Activated naive CD4-positive, alpha-beta T cell treated with anti-CD3 and anti-CD28 coated beads, Interleukin-2, amount 50 U/mL, for 24 hours (primary cell): ENCODE measurements around the gene CENATAC.
"Not testable (repeated sequence)": the region's sequence is repeated elsewhere in the genome, so short reads cannot be mapped to it uniquely, and the experiment has no call there.

ENCODE experiments used
- H3K27ac Mint-ChIP-seq: one replicate; pipeline ENCODE4 v1.8.0; 2021; ENCODE audit warnings: mild to moderate bottlenecking, mixed read lengths
- H3K27me3 Mint-ChIP-seq: one replicate; pipeline ENCODE4 v1.8.0; 2021; ENCODE audit warnings: mixed read lengths
- H3K36me3 Mint-ChIP-seq: one replicate; pipeline ENCODE4 v1.8.0; 2021; ENCODE audit warnings: mixed read lengths
- H3K4me1 Mint-ChIP-seq: one replicate; pipeline ENCODE4 v1.8.0; 2021; ENCODE audit warnings: mixed read lengths
- H3K4me3 Mint-ChIP-seq: one replicate; pipeline ENCODE4 v1.8.0; 2021; ENCODE audit warnings: mild to moderate bottlenecking, mixed read lengths
- H3K9me3 Mint-ChIP-seq: one replicate; pipeline ENCODE4 v1.8.0; 2021; ENCODE audit warnings: mixed read lengths

The CENATAC gene

DNA sequence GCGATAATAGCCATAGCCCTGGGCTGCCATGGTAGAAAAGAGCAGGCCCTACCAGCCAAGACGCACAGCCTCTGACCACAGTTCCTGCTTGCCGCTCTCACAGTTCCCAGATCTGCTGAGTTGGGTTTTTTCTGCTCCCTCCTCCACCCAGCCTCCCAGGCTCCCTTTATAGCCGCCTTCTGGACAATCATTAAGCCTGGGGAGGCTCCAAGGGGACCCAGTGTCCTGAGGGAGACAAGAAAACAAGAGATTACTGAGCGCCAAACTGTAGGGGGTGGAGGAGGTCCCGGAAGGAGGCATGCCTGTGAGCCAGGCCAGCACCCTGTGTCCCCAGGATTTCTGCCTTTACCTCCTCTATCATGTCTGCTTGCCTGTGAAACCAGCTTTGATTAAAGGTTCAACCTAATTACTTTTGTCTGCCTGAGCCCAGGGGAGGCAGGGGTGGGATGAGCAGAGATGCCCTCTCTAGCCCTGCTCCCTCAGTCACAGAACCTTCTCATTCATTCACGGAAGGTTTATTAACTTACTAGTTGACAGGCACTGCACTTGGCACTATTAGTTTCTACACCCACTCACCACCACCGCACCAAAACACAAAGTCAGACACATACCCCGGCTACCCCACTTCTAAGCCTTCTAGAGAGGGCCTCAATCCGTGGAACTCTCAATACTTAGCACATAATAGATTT is 31.5 kb downstream of the CENATAC start:
- Mint-ChIP-seq H3K36me3 (no peaks in the 10 kb centered on the region), H3K9me3 (no peaks in the 10 kb centered on the region), H3K4me1 (peaks cover 34% of the 10 kb centered on the region), H3K27me3 (no peaks in the 10 kb centered on the region), H3K27ac (peak overlapping the region; percentile 92), H3K4me3 (peak overlapping the region; percentile 86)

DNA sequence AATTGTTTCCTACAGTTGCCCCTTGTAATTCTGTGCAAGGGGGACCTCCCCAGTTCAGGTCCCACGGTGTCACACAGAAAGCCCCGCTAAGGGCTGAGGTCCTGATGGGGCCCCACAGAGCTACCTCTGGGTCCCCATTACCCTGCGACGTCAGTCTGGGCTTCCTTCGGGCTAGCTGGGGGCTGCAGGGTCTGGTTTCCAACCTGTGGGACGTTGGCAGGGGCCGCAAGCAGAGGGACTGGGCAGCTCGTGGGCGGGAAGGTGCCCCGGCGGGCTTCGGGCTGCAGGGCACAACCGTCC is 32.0 kb downstream of the CENATAC start:
- Mint-ChIP-seq H3K9me3 (no peaks in the 10 kb centered on the region), H3K27ac (peak overlapping the region; percentile 92), H3K36me3 (no peaks in the 10 kb centered on the region)

DNA sequence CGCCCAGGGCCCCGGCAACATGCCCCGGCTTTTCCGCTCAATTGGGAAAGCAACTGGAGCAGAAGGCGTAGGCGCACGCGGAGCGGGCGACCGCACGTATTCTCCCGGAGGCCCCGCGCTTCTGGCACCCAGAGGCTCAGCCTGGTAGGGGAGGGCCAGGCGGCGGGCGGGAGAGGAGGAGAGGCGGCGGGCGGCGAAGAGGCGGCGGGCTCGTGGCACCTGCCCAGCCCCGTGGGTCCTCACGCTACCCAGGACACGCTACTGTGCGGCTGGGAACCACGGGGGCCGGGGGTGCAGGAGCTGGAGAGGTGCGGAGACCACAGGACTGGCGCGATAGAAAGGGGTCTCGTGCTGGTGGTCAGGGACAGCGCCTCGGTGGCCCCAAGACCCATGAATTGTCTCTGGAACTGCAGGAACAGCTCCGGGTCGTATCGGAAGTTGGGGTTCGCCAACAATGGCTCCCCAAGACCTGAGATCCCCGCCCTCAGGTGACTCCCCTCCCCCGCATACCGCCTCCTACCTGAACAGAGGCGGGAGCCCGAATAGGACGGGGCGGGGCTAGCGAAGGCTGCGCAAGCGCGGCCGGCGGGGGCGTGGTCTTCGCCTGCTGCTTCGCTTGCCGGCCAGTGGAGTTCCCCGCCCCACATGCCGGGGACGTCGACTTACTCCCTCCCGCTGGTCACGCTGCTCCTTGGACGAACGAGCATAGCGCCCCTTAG is 32.5 kb downstream of the CENATAC start, which contains the start of gene SLC37A4:
Gene SLC37A4 (minus strand): TSS at position 549 of the 719 bp plus-strand sequence.
- Mint-ChIP-seq H3K27ac (peak within 1 kb of the TSS; percentile 92), H3K36me3 (no peaks in the 10 kb centered on the region), H3K27me3 (no peaks in the 10 kb centered on the region), H3K4me3 (peak within 1 kb of the TSS; percentile 86), H3K9me3 (no peaks in the 10 kb centered on the region), H3K4me1 (peaks cover 24% of the 10 kb centered on the region)

More for the DNA sequence above, 32.0 kb downstream of the CENATAC start:
- Mint-ChIP-seq H3K27me3 (no peaks in the 10 kb centered on the region), H3K4me3 (peak overlapping the region; percentile 86), H3K4me1 (peaks cover 29% of the 10 kb centered on the region)

DNA sequence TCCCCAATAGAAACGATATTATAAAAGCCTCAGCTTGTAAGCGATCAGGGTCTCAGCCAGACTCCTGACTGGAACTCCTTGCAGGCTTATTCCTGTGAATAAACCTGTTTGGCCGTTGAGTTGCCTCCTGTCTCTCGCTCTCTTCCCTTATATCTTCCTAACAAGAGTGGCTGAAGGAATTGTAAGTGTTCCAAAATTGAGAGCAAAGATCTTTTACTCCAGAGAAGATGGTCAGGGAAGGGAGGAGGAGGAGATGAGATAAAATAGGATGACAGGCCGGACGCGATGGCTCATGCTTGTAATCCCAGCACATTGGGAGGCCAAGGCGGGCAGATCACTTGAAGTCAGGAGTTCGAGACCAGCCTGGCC is 34.0 kb downstream of the CENATAC start:
- Mint-ChIP-seq H3K27ac (no peak overlapping the region), H3K4me1 (peaks cover 23% of the 10 kb centered on the region), H3K27me3 (no peaks in the 10 kb centered on the region), H3K36me3 (no peaks in the 10 kb centered on the region), H3K4me3 (peak overlapping the region; percentile 36), H3K9me3 (no peaks in the 10 kb centered on the region)

DNA sequence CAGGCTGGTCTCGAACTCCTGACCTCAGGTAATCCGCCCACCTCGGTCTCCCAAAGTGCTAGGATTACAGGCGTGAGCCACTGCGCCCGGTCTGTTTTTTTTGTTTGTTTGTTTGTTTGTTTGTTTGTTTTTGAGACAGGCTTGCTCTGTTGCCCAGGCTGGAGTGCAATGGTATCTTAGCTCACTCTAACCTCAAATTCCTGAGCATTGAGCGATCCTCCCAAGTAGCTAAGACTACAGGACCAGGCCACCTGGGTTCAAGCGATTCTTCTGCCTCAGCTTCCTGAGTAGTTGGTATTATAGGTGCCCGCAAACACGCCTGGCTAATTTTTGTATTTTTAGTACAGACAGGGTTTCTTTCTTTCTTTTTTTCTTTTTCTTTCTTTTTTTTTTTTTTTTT is 35.5 kb downstream of the CENATAC start:
- not testable (repeated sequence) for H3K36me3 Mint-ChIP-seq, H3K9me3 Mint-ChIP-seq, H3K27ac Mint-ChIP-seq, H3K27me3 Mint-ChIP-seq, H3K4me3 Mint-ChIP-seq
- H3K4me1 Mint-ChIP-seq = peaks cover 20% of the 10 kb centered on the region

DNA sequence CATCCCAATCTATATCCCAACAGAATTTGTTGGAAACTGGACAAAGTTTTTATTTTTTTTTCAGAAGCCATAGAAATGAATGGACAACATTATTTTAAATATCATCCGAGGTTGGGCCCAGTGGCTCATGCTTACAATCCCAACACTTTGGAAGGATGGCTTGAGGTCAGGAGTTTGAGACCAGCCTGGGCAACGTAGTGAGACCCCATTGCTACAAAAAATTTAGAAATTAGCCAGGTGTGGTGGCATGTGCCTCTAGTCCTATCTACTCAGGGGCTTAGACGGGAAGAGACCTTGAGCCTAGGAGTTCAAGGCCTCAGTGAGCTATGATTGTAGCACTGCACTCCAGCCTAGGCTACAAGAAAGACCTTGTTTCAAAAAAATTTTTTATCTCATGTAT is 36.9 kb downstream of the CENATAC start:
- no peak overlapping the region for H3K4me3 Mint-ChIP-seq
- peaks cover 8% of the 10 kb centered on the region for H3K4me1 Mint-ChIP-seq
- no peaks in the 10 kb centered on the region for H3K36me3 Mint-ChIP-seq
- no peak overlapping the region for H3K27ac Mint-ChIP-seq
- no peaks in the 10 kb centered on the region for H3K27me3 Mint-ChIP-seq
- H3K9me3 Mint-ChIP-seq = no peaks in the 10 kb centered on the region

DNA sequence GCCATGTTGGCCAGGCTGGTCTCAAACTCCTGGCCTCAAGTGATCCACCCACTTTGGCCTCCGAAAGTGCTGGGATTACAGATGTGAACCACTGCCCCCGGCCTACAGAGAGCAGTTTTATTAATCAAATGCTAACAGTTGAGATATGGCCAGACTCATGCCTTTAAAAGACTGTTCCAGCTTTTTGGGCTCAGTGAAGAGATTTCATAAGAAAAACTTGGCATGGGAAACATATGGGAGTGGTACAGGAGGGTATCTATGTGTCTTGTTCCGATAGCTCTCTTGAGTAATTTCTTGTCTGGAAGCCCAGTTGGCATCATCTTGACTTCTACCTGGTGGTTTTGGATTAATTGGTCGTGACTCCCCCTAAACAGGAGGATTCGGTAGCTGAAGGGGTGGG is 40.9 kb downstream of the CENATAC start:
- H3K4me3 Mint-ChIP-seq = no peak overlapping the region
- H3K4me1 Mint-ChIP-seq = peaks cover 5% of the 10 kb centered on the region
- H3K27me3 Mint-ChIP-seq = no peaks in the 10 kb centered on the region
- H3K36me3 Mint-ChIP-seq = no peaks in the 10 kb centered on the region
- no peaks in the 10 kb centered on the region for H3K9me3 Mint-ChIP-seq
- no peak overlapping the region for H3K27ac Mint-ChIP-seq

DNA sequence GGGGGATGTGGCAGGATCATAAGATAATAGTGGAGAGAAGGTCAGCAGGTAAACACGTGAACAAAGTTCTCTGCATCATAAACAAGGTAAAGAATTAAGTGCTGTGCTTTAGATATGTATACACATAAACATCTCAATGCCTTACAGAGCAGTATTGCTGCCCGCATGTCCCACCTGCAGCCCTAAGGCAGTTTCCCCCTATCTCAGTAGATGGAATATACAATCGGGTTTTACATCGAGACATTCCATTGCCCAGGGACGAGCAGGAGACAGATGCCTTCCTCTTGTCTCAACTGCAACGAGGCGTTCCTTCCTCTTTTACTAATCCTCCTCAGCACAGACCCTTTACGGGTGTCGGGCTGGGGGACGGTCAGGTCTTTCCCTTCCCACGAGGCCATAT is 41.5 kb downstream of the CENATAC start:
- H3K4me1 Mint-ChIP-seq, H3K27ac Mint-ChIP-seq, H3K9me3 Mint-ChIP-seq, H3K36me3 Mint-ChIP-seq, H3K27me3 Mint-ChIP-seq, H3K4me3 Mint-ChIP-seq: not testable (repeated sequence)

DNA sequence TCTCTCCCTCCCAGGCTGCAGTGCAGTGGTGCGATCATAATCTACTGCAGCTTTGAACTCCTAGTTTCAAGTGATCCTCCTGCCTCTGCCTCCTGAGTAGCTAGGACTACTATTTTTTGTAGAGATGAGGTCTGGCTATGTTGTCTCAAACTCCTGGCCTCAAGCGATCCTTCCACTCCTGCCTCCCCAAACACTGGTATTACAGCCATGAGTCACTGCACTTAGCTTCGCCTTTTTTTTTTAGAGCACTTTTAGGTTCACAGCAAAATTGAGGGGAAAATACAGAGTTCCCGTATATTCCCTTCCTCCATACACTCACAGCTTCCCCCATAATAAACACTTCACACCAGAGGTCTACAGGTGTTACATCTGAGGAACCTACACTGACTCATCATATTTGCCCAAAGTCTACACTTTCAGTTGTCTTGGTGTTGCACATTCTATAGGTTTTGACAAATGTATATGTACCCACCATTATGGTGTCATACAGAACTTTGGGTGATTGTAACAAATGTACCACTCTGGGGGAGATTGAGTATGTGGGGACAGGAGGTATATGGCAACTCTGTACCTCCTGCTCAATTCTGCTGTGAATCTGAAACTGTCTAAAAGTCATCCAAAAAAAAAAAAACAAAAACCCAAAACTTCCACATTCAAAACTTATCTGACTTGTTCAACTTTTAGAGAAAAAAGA is 44.0 kb downstream of the CENATAC start:
- H3K27me3 Mint-ChIP-seq = no peaks in the 10 kb centered on the region
- no peak overlapping the region for H3K4me3 Mint-ChIP-seq
- H3K4me1 Mint-ChIP-seq = peaks cover 5% of the 10 kb centered on the region
- H3K9me3 Mint-ChIP-seq = no peaks in the 10 kb centered on the region
- peaks cover 2% of the 10 kb centered on the region for H3K36me3 Mint-ChIP-seq
- H3K27ac Mint-ChIP-seq = no peak overlapping the region

DNA sequence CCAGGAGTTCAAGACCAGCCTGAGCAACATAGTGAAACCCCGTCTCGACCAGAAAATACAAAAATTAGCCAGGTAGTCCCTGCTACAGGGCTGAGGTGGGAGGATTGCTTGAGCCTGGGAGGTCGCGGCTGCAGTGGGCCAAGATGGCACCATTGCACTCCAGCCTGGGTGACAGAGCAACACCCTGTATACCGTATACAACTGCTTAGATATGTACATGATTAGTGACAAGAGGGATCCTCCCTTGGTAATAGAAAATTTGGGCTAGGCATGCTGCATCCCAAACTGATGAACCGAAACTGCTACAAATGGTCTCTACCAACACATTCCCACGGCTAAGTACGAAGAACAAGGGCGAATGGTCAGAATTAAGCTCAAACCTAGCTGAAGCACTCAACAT is 45.0 kb downstream of the CENATAC start:
- H3K36me3 Mint-ChIP-seq = peaks cover 7% of the 10 kb centered on the region
- H3K4me3 Mint-ChIP-seq = no peak overlapping the region
- no peak overlapping the region for H3K27ac Mint-ChIP-seq
- H3K4me1 Mint-ChIP-seq = peaks cover 5% of the 10 kb centered on the region
- no peaks in the 10 kb centered on the region for H3K27me3 Mint-ChIP-seq
- no peaks in the 10 kb centered on the region for H3K9me3 Mint-ChIP-seq

DNA sequence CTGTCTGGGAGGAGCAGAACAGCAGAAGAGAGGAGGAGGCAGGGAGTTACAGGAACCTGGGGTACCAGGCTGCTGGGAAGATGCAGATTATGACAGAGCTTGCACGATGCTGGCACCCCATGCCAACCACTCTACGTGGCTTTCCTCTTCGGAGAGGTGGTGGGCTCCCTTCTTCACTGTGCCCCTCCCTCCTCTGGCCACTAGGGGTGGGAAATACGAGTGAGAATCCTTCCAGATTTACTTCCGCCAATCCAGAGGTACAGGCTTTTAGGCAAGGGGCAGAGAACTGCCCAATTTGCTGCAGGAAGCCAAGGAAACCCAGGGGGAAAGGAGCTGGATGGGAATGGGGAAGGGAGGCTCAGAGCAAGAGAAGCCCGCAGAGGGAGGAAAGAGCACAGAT is 46.8 kb downstream of the CENATAC start:
- Mint-ChIP-seq H3K4me3 (no peak overlapping the region), H3K27ac (no peak overlapping the region), H3K36me3 (peaks cover 11% of the 10 kb centered on the region), H3K27me3 (no peaks in the 10 kb centered on the region), H3K4me1 (peaks cover 5% of the 10 kb centered on the region), H3K9me3 (no peaks in the 10 kb centered on the region)

DNA sequence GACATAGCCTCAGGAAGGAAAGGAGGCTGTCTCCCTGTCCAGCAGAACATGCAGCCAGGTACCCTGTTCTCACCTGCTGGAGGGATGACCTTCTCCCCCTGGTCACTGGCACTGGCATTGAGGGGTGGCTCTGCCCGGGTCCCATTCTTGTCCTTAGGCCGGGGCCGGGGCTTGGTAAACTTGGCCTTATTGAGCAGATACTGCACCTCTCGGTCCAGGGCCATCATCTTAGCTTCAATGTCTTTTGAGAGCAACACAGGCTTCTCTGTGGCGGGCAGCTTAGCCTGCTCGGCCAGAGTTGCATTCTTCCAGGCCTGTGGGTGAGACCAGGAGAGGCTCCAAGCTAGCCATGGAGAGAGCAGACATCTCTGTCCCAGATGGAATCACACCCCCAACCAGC is 48.6 kb downstream of the CENATAC start:
- no peaks in the 10 kb centered on the region for H3K9me3 Mint-ChIP-seq
- H3K4me3 Mint-ChIP-seq = no peak overlapping the region
- peaks cover 11% of the 10 kb centered on the region for H3K36me3 Mint-ChIP-seq
- no peaks in the 10 kb centered on the region for H3K27me3 Mint-ChIP-seq
- no peak overlapping the region for H3K27ac Mint-ChIP-seq
- peaks cover 9% of the 10 kb centered on the region for H3K4me1 Mint-ChIP-seq

DNA sequence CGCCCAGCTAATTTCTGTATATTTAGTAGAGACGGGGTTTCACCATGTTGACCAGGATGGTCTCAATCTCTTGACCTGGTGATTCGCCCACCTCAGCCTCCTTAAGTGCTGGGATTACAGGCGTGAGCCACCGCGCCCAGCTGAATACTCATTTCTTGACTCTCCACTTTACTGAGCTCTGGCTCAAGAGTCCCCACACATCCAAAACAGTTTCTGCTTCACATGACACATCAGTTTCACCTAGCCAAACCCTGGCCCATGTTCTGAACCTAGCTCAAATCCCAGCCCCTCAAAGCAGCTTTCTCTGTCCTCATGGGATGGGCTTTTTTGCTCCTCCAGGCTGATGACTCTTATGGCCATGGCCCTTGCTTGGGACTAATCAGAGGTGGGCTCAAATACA is 49.3 kb downstream of the CENATAC start:
- H3K4me3 Mint-ChIP-seq = no peak overlapping the region
- peaks cover 9% of the 10 kb centered on the region for H3K4me1 Mint-ChIP-seq
- no peak overlapping the region for H3K27ac Mint-ChIP-seq
- peaks cover 13% of the 10 kb centered on the region for H3K36me3 Mint-ChIP-seq
- no peaks in the 10 kb centered on the region for H3K27me3 Mint-ChIP-seq
- H3K9me3 Mint-ChIP-seq = no peaks in the 10 kb centered on the region

DNA sequence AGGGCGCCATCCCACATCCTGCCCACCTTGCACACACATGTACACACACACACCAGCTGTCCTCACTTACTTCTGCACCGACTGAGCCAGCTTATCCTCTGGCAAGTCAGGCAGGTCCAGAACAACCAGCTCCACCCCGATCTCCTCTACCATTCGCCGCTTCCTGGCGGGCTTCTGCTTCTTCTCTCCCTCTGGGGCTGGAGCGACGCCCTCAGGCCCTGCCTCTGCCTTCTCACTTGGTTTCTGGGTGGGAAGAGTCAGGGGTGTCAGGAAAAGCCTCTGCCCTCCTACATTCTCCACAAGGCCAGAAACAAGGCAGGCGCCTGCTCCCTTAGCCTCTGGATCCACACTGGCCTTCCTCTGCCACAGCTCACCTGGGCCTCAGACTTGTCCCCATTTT is 50.7 kb downstream of the CENATAC start:
- Mint-ChIP-seq H3K4me3 (no peak overlapping the region), H3K4me1 (peaks cover 19% of the 10 kb centered on the region), H3K27ac (no peak overlapping the region), H3K9me3 (no peaks in the 10 kb centered on the region), H3K27me3 (no peaks in the 10 kb centered on the region), H3K36me3 (peaks cover 23% of the 10 kb centered on the region)

DNA sequence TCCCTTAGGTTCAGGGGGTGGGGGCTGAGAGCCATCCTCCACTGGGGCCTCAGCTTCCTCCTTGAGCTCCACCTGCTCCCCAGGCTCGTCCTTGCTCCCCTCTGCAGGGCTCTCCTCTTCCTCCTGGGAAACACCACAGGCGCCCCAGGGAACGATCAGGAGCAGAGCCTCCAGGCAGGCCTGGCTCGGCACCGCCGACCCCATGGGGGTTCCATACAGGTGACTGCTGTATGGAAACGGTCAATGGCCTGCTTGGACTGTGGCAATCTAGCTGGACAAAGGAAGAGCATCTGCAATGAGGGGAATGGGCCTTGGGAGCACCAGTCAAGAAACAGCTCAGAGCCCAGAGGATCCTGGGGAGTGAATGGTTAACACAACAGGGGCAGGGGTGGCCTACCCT is 51.1 kb downstream of the CENATAC start:
- Mint-ChIP-seq H3K36me3 (peaks cover 28% of the 10 kb centered on the region), H3K9me3 (no peaks in the 10 kb centered on the region), H3K4me3 (no peak overlapping the region), H3K27me3 (no peaks in the 10 kb centered on the region), H3K27ac (no peak overlapping the region), H3K4me1 (peaks cover 22% of the 10 kb centered on the region)

DNA sequence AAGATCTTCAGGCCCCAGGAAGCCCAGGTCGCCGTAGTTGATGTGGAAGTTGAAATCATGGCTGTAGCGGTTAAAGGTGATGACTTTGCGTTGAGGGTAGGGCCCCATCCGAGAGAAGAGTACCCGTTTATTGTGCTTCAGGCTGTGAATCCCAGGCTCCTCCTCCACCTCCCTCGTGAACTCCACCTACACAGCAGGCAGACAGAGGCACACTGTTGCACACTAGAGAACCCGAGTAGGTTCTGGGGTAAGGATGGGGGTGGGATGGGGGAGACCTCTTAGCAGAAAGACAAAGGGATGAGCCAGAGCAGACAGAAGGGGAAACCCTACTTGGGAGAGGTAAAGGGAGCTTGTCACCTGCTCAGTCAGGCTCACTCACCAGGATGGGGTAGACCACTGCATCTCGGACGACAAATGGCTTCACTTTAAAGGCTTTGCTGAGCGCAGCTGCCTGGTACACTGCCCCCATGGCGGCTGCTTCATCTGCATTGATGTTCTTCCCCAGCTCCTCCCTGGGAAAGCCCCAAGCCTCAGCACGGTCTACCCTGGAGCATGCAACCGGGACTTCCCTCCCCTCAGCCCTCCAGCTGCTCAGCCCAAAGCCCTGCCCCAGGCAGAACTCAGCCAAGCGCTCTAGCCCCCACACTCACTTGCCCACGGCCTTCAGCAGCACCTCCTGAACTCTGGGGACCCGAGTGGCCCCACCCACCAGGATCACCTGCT is 53.7 kb downstream of the CENATAC start:
- Mint-ChIP-seq H3K27ac (peak overlapping the region; percentile 6), H3K4me1 (peaks cover 41% of the 10 kb centered on the region), H3K4me3 (no peak overlapping the region), H3K27me3 (no peaks in the 10 kb centered on the region), H3K36me3 (peaks cover 37% of the 10 kb centered on the region), H3K9me3 (no peaks in the 10 kb centered on the region)
